NCI-H2029 (cell line): ENCODE measurements around the gene MAP7D2.

Experiments used
- DNase-seq: peaks from one replicate; lab custom pipeline; 2025; lab: John Stamatoyannopoulos, UW

Gene MAP7D2

GRCh38 chrX:20038966-20039365, 77.7 kb downstream of the MAP7D2 start:
- DNase-seq: no peak

- DNase-seq: no peak
Measured at GRCh38 chrX:20037186-20037585, 79.5 kb downstream of the MAP7D2 start.

- no peak for DNase-seq
Measured at GRCh38 chrX:20032201-20032600, 84.5 kb downstream of the MAP7D2 start.

GRCh38 chrX:20029728-20030127, 87.0 kb downstream of the MAP7D2 start:
- DNase-seq: no peak

- no peak for DNase-seq
Measured at GRCh38 chrX:20028588-20028987, 88.1 kb downstream of the MAP7D2 start.

GRCh38 chrX:20026278-20026677, 90.4 kb downstream of the MAP7D2 start:
- no peak for DNase-seq

GRCh38 chrX:20019672-20020365, 96.9 kb downstream of the MAP7D2 start:
- no peak for DNase-seq

- no peak for DNase-seq
Measured at GRCh38 chrX:20016616-20016945, 100.1 kb downstream of the MAP7D2 start.

GRCh38 chrX:20015945-20016615, 100.6 kb downstream of the MAP7D2 start:
- no peak for DNase-seq

GRCh38 chrX:20015422-20015821, 101.3 kb downstream of the MAP7D2 start:
- DNase-seq: no peak

GRCh38 chrX:20011608-20012007, 105.1 kb downstream of the MAP7D2 start:
- DNase-seq: no peak

GRCh38 chrX:20007962-20008622, 108.6 kb downstream of the MAP7D2 start:
- no peak for DNase-seq

- no peak for DNase-seq
Measured at GRCh38 chrX:20005883-20006282, 110.8 kb downstream of the MAP7D2 start.

GRCh38 chrX:20001588-20001987, 115.1 kb downstream of the MAP7D2 start:
- DNase-seq: no peak

GRCh38 chrX:19991350-19991718, 125.4 kb downstream of the MAP7D2 start:
- no peak for DNase-seq

- peak; percentile 84 for DNase-seq
Measured at GRCh38 chrX:19990556-19991349, 126.0 kb downstream of the MAP7D2 start, which contains the start of gene BCLAF3. Gene BCLAF3 (minus strand): TSS chrX:19991061. CDS start chrX:19970264, 20,797 bp downstream.

- no peak for DNase-seq
Measured at GRCh38 chrX:19990151-19990555, 126.6 kb downstream of the MAP7D2 start.

- no peak for DNase-seq
Measured at GRCh38 chrX:19987856-19988255, 128.9 kb downstream of the MAP7D2 start.

GRCh38 chrX:19986531-19986930, 130.2 kb downstream of the MAP7D2 start:
- DNase-seq: no peak

GRCh38 chrX:19981947-19982346, 134.8 kb downstream of the MAP7D2 start:
- no peak for DNase-seq

- no peak for DNase-seq
Measured at GRCh38 chrX:19975845-19976244, 140.9 kb downstream of the MAP7D2 start.

- no peak for DNase-seq
Measured at GRCh38 chrX:19972984-19973383, 143.7 kb downstream of the MAP7D2 start.
